Measurements from ENCODE around the gene PSMF1. TPM values are rescaled to one million over a fixed set of nuclear protein-coding genes. Genes with fewer than 3 reads are reported as not detected.
"Not testable (repeated sequence)": the region's sequence is repeated elsewhere in the genome, so short reads cannot be mapped to it uniquely, and the experiment has no call there.

The PSMF1 gene
- total and polyA plus RNA-seq, 2 donors (not counting 1 experiment from before 2014, with no cell fraction given): 26.4 to 141 TPM

- TF ChIP-seq EZH2 (IDR thresholded peaks at IDR 0.05; ENCODE audit: low read length, missing control alignments): no peak
- TF ChIP-seq CTCF (conservative IDR thresholded peaks at IDR 0.05 in 1 of 2, IDR thresholded peaks at IDR 0.05 in 1 of 2; ENCODE audit: low read depth in 1 of 2, low read length in 2 of 2): peak; percentile 82 to 92
- Histone ChIP-seq H4K20me1 (ENCODE audit: control insufficient read depth, extremely low read depth, insufficient read depth, low read length) (no peaks in the 10 kb centered on the region), H3K4me1 (ENCODE audit: control insufficient read depth, extremely low read depth, insufficient read depth, low read length) (no peaks in the 10 kb centered on the region), H3K4me3 (replicated peaks in 1 of 4; ENCODE audit: control extremely low read depth in 1 of 4, insufficient read depth in 1 of 4, low read depth in 3 of 4, low read length in 4 of 4) (no peak overlapping the region), H3K36me3 (ENCODE audit: control insufficient read depth, insufficient read depth, low read length) (no peaks in the 10 kb centered on the region), H3K27ac (ENCODE audit: insufficient read depth, low read length) (no peak overlapping the region), H2AFZ (ENCODE audit: low read length) (peak overlapping the region; percentile 55), H3K9ac (ENCODE audit: insufficient read depth, low read length) (no peak overlapping the region), H3K27me3 (ENCODE audit: control insufficient read depth, insufficient read depth, low read length) (peaks cover 14% of the 10 kb centered on the region), H3K79me2 (ENCODE audit: control insufficient read depth, insufficient read depth, low read length) (no peaks in the 10 kb centered on the region), H3K4me2 (ENCODE audit: extremely low read depth, insufficient read depth, low read length) (peak overlapping the region; percentile 57), H3K9me3 (ENCODE audit: control insufficient read depth, insufficient read depth, low read depth, low read length) (no peaks in the 10 kb centered on the region)
- DNase-seq (ENCODE audit: low read depth in 2 of 2): peak; percentile 62 to 72
Measured at GRCh38 chr20:1212607-1213396, 94.4 kb downstream of the PSMF1 start.

- DNase-seq (ENCODE audit: low read depth in 2 of 2): peak in 1 of 2 donors; percentile 18
- no peak overlapping the region for H3K27ac ChIP-seq (ENCODE audit: insufficient read depth, low read length)
- TF ChIP-seq EZH2 (IDR thresholded peaks at IDR 0.05; ENCODE audit: low read length, missing control alignments) (peak; percentile 27), CTCF (conservative IDR thresholded peaks at IDR 0.05 in 1 of 2, IDR thresholded peaks at IDR 0.05 in 1 of 2; ENCODE audit: low read depth in 1 of 2, low read length in 2 of 2) (no peak)
- no peaks in the 10 kb centered on the region for H3K9me3 ChIP-seq (ENCODE audit: control insufficient read depth, insufficient read depth, low read depth, low read length)
- no peaks in the 10 kb centered on the region for H3K4me1 ChIP-seq (ENCODE audit: control insufficient read depth, extremely low read depth, insufficient read depth, low read length)
- H3K36me3 ChIP-seq (ENCODE audit: control insufficient read depth, insufficient read depth, low read length): no peaks in the 10 kb centered on the region
- no peaks in the 10 kb centered on the region for H4K20me1 ChIP-seq (ENCODE audit: control insufficient read depth, extremely low read depth, insufficient read depth, low read length)
- H3K27me3 ChIP-seq (ENCODE audit: control insufficient read depth, insufficient read depth, low read length): peaks cover 6% of the 10 kb centered on the region
- H3K4me3 ChIP-seq (replicated peaks in 1 of 4; ENCODE audit: control extremely low read depth in 1 of 4, insufficient read depth in 1 of 4, low read depth in 3 of 4, low read length in 4 of 4): no peak overlapping the region
- no peak overlapping the region for H3K9ac ChIP-seq (ENCODE audit: insufficient read depth, low read length)
- H3K4me2 ChIP-seq (ENCODE audit: extremely low read depth, insufficient read depth, low read length): no peak overlapping the region
- H2AFZ ChIP-seq (ENCODE audit: low read length): no peak overlapping the region
- H3K79me2 ChIP-seq (ENCODE audit: control insufficient read depth, insufficient read depth, low read length): no peaks in the 10 kb centered on the region
Measured at GRCh38 chr20:1214838-1215261, 96.4 kb downstream of the PSMF1 start.

GRCh38 chr20:1215386-1216170 lies 97.2 kb downstream of the PSMF1 start:
- Histone ChIP-seq H3K36me3 (ENCODE audit: control insufficient read depth, insufficient read depth, low read length) (no peaks in the 10 kb centered on the region), H3K79me2 (ENCODE audit: control insufficient read depth, insufficient read depth, low read length) (no peaks in the 10 kb centered on the region), H3K27ac (ENCODE audit: insufficient read depth, low read length) (no peak overlapping the region), H4K20me1 (ENCODE audit: control insufficient read depth, extremely low read depth, insufficient read depth, low read length) (no peaks in the 10 kb centered on the region), H3K4me3 (replicated peaks in 1 of 4; ENCODE audit: control extremely low read depth in 1 of 4, insufficient read depth in 1 of 4, low read depth in 3 of 4, low read length in 4 of 4) (no peak overlapping the region), H3K4me2 (ENCODE audit: extremely low read depth, insufficient read depth, low read length) (no peak overlapping the region), H3K9me3 (ENCODE audit: control insufficient read depth, insufficient read depth, low read depth, low read length) (no peaks in the 10 kb centered on the region), H2AFZ (ENCODE audit: low read length) (no peak overlapping the region), H3K27me3 (ENCODE audit: control insufficient read depth, insufficient read depth, low read length) (peaks cover 3% of the 10 kb centered on the region), H3K4me1 (ENCODE audit: control insufficient read depth, extremely low read depth, insufficient read depth, low read length) (no peaks in the 10 kb centered on the region), H3K9ac (ENCODE audit: insufficient read depth, low read length) (no peak overlapping the region)
- no peak for DNase-seq (ENCODE audit: low read depth in 2 of 2)
- TF ChIP-seq CTCF (conservative IDR thresholded peaks at IDR 0.05 in 1 of 2, IDR thresholded peaks at IDR 0.05 in 1 of 2; ENCODE audit: low read depth in 1 of 2, low read length in 2 of 2) (no peak), EZH2 (IDR thresholded peaks at IDR 0.05; ENCODE audit: low read length, missing control alignments) (no peak)

- not testable (repeated sequence) for H3K9ac ChIP-seq (ENCODE audit: insufficient read depth, low read length); H3K4me3 ChIP-seq (replicated peaks in 1 of 4; ENCODE audit: control extremely low read depth in 1 of 4, insufficient read depth in 1 of 4, low read depth in 3 of 4, low read length in 4 of 4); DNase-seq (ENCODE audit: low read depth in 2 of 2); H3K79me2 ChIP-seq (ENCODE audit: control insufficient read depth, insufficient read depth, low read length); H4K20me1 ChIP-seq (ENCODE audit: control insufficient read depth, extremely low read depth, insufficient read depth, low read length); H3K36me3 ChIP-seq (ENCODE audit: control insufficient read depth, insufficient read depth, low read length); H3K4me2 ChIP-seq (ENCODE audit: extremely low read depth, insufficient read depth, low read length); H3K27ac ChIP-seq (ENCODE audit: insufficient read depth, low read length); H3K27me3 ChIP-seq (ENCODE audit: control insufficient read depth, insufficient read depth, low read length); H3K9me3 ChIP-seq (ENCODE audit: control insufficient read depth, insufficient read depth, low read depth, low read length); H3K4me1 ChIP-seq (ENCODE audit: control insufficient read depth, extremely low read depth, insufficient read depth, low read length); H2AFZ ChIP-seq (ENCODE audit: low read length)
Measured at GRCh38 chr20:1216527-1217427, 98.4 kb downstream of the PSMF1 start.

Data from fibroblast of lung (primary cell).